ENCODE results near the gene HAGH.

GRCh38 chr16:1861730-1862129 lies 35.1 kb upstream of the HAGH start:
- TF ChIP-seq CTCF (IDR thresholded peaks at IDR 0.05) (no peak), POLR2A (IDR thresholded peaks at IDR 0.05) (no peak)
